Suprapubic skin (tissue), 4 donors: ENCODE data around the gene LRRC32.

Experiments
- CTCF ChIP-seq, 2 donors: fragments of 200-600 bp in 1 of 2; fragments of 450-650 bp in 1 of 2; sonication (generic) in 1 of 2; IDR thresholded peaks; one replicate each; pipeline ENCODE4 v1.5.1; 2016 to 2019; ENCODE audit warnings: antibody characterized with exemption in 2 of 2, mild to moderate bottlenecking in 1 of 2, moderate library complexity in 1 of 2
- EP300 ChIP-seq: sonication (generic); formaldehyde crosslinking; IDR thresholded peaks from one replicate; pipeline ENCODE4 v1.6.1; 2017; ENCODE audit warnings: antibody characterized with exemption
- POLR2A ChIP-seq, 2 donors: fragments of 450-650 bp; IDR thresholded peaks; one replicate each; pipeline ENCODE4 v1.6.1; 2017; ENCODE audit warnings: antibody characterized with exemption in 2 of 2, mild to moderate bottlenecking in 2 of 2, moderate library complexity in 2 of 2
- POLR2AphosphoS5 ChIP-seq, 3 donors: sonication (generic); formaldehyde crosslinking; IDR thresholded peaks; one replicate each; pipeline ENCODE4 v1.6.1; 2017; ENCODE audit warnings: antibody characterized with exemption in 3 of 3

- no peak for TF ChIP-seq CTCF (IDR thresholded peaks at IDR 0.05)
- TF ChIP-seq POLR2A (IDR thresholded peaks at IDR 0.05) = no peak
- no peak for TF ChIP-seq EP300
- TF ChIP-seq POLR2AphosphoS5 (IDR thresholded peaks at IDR 0.05) = no peak
Observed at GRCh38 chr11:76696756-76697155, 26.2 kb upstream of the LRRC32 start.
